IMR-90 (cell line): ENCODE results near the gene CBL.

ENCODE experiments used
- CTCF ChIP-seq: conservative IDR thresholded peaks from 2 replicates; pipeline ENCODE4 v1.5.1; 2012; ENCODE audit warnings: mild to moderate bottlenecking, low read depth, low read length, improper control_type of control experiment
- MXI1 ChIP-seq: IDR thresholded peaks from 2 replicates; pipeline ENCODE4 v1.6.1; 2012; ENCODE audit warnings: low read depth, mild to moderate bottlenecking, low read length, moderate library complexity, borderline replicate concordance
- POLR2A ChIP-seq: IDR thresholded peaks from 2 replicates; pipeline ENCODE4 v1.6.1; 2012; ENCODE audit warnings: mild to moderate bottlenecking, low read depth, low read length

GRCh38 chr11:119206511-119207414 lies 624 bp downstream of the CBL start:
- TF ChIP-seq CTCF (no peak), POLR2A (no peak), MXI1 (no peak)
